Measurements from ENCODE around the gene RTRAF.

The RTRAF gene

GRCh38 chr14:52020866-52021717, 31.7 kb downstream of the RTRAF start:
- DNase-seq (ENCODE audit: low read depth) = no peak

- no peak for DNase-seq (ENCODE audit: low read depth)
These were observed 32.7 kb downstream of the RTRAF start for GRCh38 chr14:52021957-52022600.

- peak; percentile 57 for DNase-seq (ENCODE audit: low read depth)
These were observed 34.2 kb downstream of the RTRAF start for GRCh38 chr14:52023518-52023917.

GRCh38 chr14:52025310-52025709, 36.0 kb downstream of the RTRAF start:
- DNase-seq (ENCODE audit: low read depth) = peak; percentile 94

GRCh38 chr14:52026017-52026660, 36.8 kb downstream of the RTRAF start:
- no peak for DNase-seq (ENCODE audit: low read depth)

GRCh38 chr14:52026901-52027300, 37.6 kb downstream of the RTRAF start:
- DNase-seq (ENCODE audit: low read depth) = no peak

GRCh38 chr14:52029881-52030280, 40.5 kb downstream of the RTRAF start:
- peak; percentile 68 for DNase-seq (ENCODE audit: low read depth)

- peak; percentile 93 for DNase-seq (ENCODE audit: low read depth)
These were observed 42.4 kb downstream of the RTRAF start for GRCh38 chr14:52031781-52032180.

GRCh38 chr14:52032204-52032801, 43.0 kb downstream of the RTRAF start:
- peak; percentile 89 for DNase-seq (ENCODE audit: low read depth)

- peak; percentile 45 for DNase-seq (ENCODE audit: low read depth)
These were observed 43.8 kb downstream of the RTRAF start for GRCh38 chr14:52033101-52033642.

- DNase-seq (ENCODE audit: low read depth) = no peak
These were observed 49.9 kb downstream of the RTRAF start for GRCh38 chr14:52039124-52039815.

GRCh38 chr14:52040598-52040997, 51.3 kb downstream of the RTRAF start:
- DNase-seq (ENCODE audit: low read depth) = no peak

- DNase-seq (ENCODE audit: low read depth) = no peak
These were observed 53.3 kb downstream of the RTRAF start for GRCh38 chr14:52042371-52043289.

GRCh38 chr14:52043690-52044089, 54.3 kb downstream of the RTRAF start:
- DNase-seq (ENCODE audit: low read depth) = peak; percentile 48

- peak; percentile 90 for DNase-seq (ENCODE audit: low read depth)
These were observed 55.6 kb downstream of the RTRAF start for GRCh38 chr14:52044791-52045522.

- no peak for DNase-seq (ENCODE audit: low read depth)
These were observed 57.1 kb downstream of the RTRAF start for GRCh38 chr14:52046376-52046917.

- no peak for DNase-seq (ENCODE audit: low read depth)
These were observed 58.8 kb downstream of the RTRAF start for GRCh38 chr14:52048116-52048515.

GRCh38 chr14:52048641-52049204, 59.4 kb downstream of the RTRAF start:
- no peak for DNase-seq (ENCODE audit: low read depth)

- DNase-seq (ENCODE audit: low read depth) = no peak
These were observed 59.9 kb downstream of the RTRAF start for GRCh38 chr14:52049271-52049670.
